HG03175 (cell line): ENCODE data around the gene GRM7.
"Not testable (repeated sequence)": the region's sequence is repeated elsewhere in the genome, so short reads cannot be mapped to it uniquely, and the experiment has no call there.

Source experiments
- ATAC-seq: cut with Tn5 transposase; IDR thresholded peaks from one replicate; pipeline ENCODE4 v1.9.1; 2021; ENCODE audit warnings: mild to moderate bottlenecking, moderate library complexity; ENCODE audit not compliant: unreplicated experiment

The GRM7 gene

GRCh38 chr3:6860954-6861624, at the start of gene GRM7:
GRM7 (plus strand) TSS chr3:6861115.
- no peak for ATAC-seq

- ATAC-seq = no peak
Measured at GRCh38 chr3:6821411-6821810, 39.5 kb upstream of the GRM7 start.

- no peak for ATAC-seq
Measured at GRCh38 chr3:6825524-6825923, 35.4 kb upstream of the GRM7 start.

- ATAC-seq = no peak
Measured at GRCh38 chr3:6827453-6827852, 33.5 kb upstream of the GRM7 start.

- no peak for ATAC-seq
Measured at GRCh38 chr3:6844723-6845122, 16.2 kb upstream of the GRM7 start.

- no peak for ATAC-seq
Measured at GRCh38 chr3:6854184-6854583, 6.7 kb upstream of the GRM7 start.

- ATAC-seq = no peak
Measured at GRCh38 chr3:6857510-6857909, 3.4 kb upstream of the GRM7 start.

GRCh38 chr3:6860149-6860953, 564 bp upstream of the GRM7 start:
- ATAC-seq = no peak

- no peak for ATAC-seq
Measured at GRCh38 chr3:6861625-6862000, 698 bp downstream of the GRM7 start.

- ATAC-seq = no peak
Measured at GRCh38 chr3:6862041-6862879, 1.3 kb downstream of the GRM7 start.

- ATAC-seq = no peak
Measured at GRCh38 chr3:6862880-6863195, 1.9 kb downstream of the GRM7 start.

GRCh38 chr3:6867269-6867668, 6.4 kb downstream of the GRM7 start:
- ATAC-seq = no peak

GRCh38 chr3:6878731-6879130, 17.8 kb downstream of the GRM7 start:
- no peak for ATAC-seq

- no peak for ATAC-seq
Measured at GRCh38 chr3:6912240-6912639, 51.3 kb downstream of the GRM7 start.

GRCh38 chr3:6915898-6916297, 55.0 kb downstream of the GRM7 start:
- ATAC-seq = no peak

- ATAC-seq = no peak
Measured at GRCh38 chr3:6921066-6921465, 60.2 kb downstream of the GRM7 start.

GRCh38 chr3:6921876-6922275, 61.0 kb downstream of the GRM7 start:
- ATAC-seq = no peak

- ATAC-seq = no peak
Measured at GRCh38 chr3:6928064-6928463, 67.1 kb downstream of the GRM7 start.

- ATAC-seq = no peak
Measured at GRCh38 chr3:6929918-6930317, 69.0 kb downstream of the GRM7 start.

GRCh38 chr3:6935418-6935817, 74.5 kb downstream of the GRM7 start:
- ATAC-seq = not testable (repeated sequence)

- ATAC-seq = no peak
Measured at GRCh38 chr3:6935970-6936369, 75.1 kb downstream of the GRM7 start.

- ATAC-seq = no peak
Measured at GRCh38 chr3:6962801-6963200, 101.9 kb downstream of the GRM7 start.
